ENCODE results near the gene IQGAP2.

Gene IQGAP2

GRCh38 chr5:76616206-76616605, 213.1 kb downstream of the IQGAP2 start:
- Mint-ChIP-seq H3K27me3 (ENCODE audit: low read depth) (no peaks in the 10 kb centered on the region), H3K4me3 (no peak overlapping the region), H3K9me3 (no peaks in the 10 kb centered on the region), H3K27ac (no peak overlapping the region), H3K4me1 (ENCODE audit: low read depth) (peaks cover 4% of the 10 kb centered on the region), H3K36me3 (ENCODE audit: low read depth) (peaks cover 39% of the 10 kb centered on the region)

GRCh38 chr5:76617229-76617628, 214.1 kb downstream of the IQGAP2 start:
- H3K4me3 Mint-ChIP-seq = no peak overlapping the region
- peaks cover 4% of the 10 kb centered on the region for H3K4me1 Mint-ChIP-seq (ENCODE audit: low read depth)
- H3K27ac Mint-ChIP-seq = no peak overlapping the region
- no peaks in the 10 kb centered on the region for H3K9me3 Mint-ChIP-seq
- peaks cover 31% of the 10 kb centered on the region for H3K36me3 Mint-ChIP-seq (ENCODE audit: low read depth)
- H3K27me3 Mint-ChIP-seq (ENCODE audit: low read depth) = no peaks in the 10 kb centered on the region

GRCh38 chr5:76617675-76618074, 214.6 kb downstream of the IQGAP2 start:
- Mint-ChIP-seq H3K27ac (no peak overlapping the region), H3K27me3 (ENCODE audit: low read depth) (no peaks in the 10 kb centered on the region), H3K4me3 (no peak overlapping the region), H3K9me3 (no peaks in the 10 kb centered on the region), H3K4me1 (ENCODE audit: low read depth) (peaks cover 4% of the 10 kb centered on the region), H3K36me3 (ENCODE audit: low read depth) (peaks cover 29% of the 10 kb centered on the region)

- Mint-ChIP-seq H3K4me3 (no peak overlapping the region), H3K4me1 (ENCODE audit: low read depth) (peaks cover 6% of the 10 kb centered on the region), H3K27ac (no peak overlapping the region), H3K9me3 (no peaks in the 10 kb centered on the region), H3K36me3 (ENCODE audit: low read depth) (peaks cover 27% of the 10 kb centered on the region), H3K27me3 (ENCODE audit: low read depth) (no peaks in the 10 kb centered on the region)
Observed at GRCh38 chr5:76620166-76620565, 217.1 kb downstream of the IQGAP2 start.

DNA sequence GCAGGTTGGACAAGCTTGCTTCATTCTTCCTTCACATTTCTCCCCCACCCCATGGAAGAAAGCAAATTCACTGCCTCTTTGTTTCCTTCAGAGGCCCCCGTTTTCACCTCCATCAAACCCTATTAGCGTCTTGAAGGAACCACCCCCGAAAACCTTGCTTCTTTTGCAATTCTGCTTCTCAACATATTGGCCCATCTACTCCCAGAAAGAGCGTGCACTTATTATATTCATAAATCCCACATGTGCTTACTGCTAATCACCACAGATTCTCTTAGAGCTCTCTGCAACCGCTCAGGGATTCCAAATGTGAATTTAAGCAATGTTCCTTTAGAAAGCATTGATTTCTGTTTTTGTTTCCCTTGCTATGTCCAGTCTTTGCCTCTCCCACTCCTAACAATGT, 219.0 kb downstream of the IQGAP2 start:
- no peaks in the 10 kb centered on the region for H3K9me3 Mint-ChIP-seq
- peaks cover 31% of the 10 kb centered on the region for H3K36me3 Mint-ChIP-seq (ENCODE audit: low read depth)
- no peaks in the 10 kb centered on the region for H3K27me3 Mint-ChIP-seq (ENCODE audit: low read depth)
- H3K4me3 Mint-ChIP-seq = no peak overlapping the region
- no peak overlapping the region for H3K27ac Mint-ChIP-seq
- H3K4me1 Mint-ChIP-seq (ENCODE audit: low read depth) = peaks cover 18% of the 10 kb centered on the region

GRCh38 chr5:76622973-76623596, 220.0 kb downstream of the IQGAP2 start, which contains the start of gene F2RL2:
F2RL2 (minus strand) TSS chr5:76623403; CDS start chr5:76623230, 173 bp downstream.
- H3K27me3 Mint-ChIP-seq (ENCODE audit: low read depth) = no peaks in the 10 kb centered on the region
- H3K36me3 Mint-ChIP-seq (ENCODE audit: low read depth) = peaks cover 30% of the 10 kb centered on the region
- no peaks in the 10 kb centered on the region for H3K9me3 Mint-ChIP-seq
- peaks cover 18% of the 10 kb centered on the region for H3K4me1 Mint-ChIP-seq (ENCODE audit: low read depth)
- H3K27ac Mint-ChIP-seq = no peak within 1 kb of the TSS
- no peak within 1 kb of the TSS for H3K4me3 Mint-ChIP-seq

DNA sequence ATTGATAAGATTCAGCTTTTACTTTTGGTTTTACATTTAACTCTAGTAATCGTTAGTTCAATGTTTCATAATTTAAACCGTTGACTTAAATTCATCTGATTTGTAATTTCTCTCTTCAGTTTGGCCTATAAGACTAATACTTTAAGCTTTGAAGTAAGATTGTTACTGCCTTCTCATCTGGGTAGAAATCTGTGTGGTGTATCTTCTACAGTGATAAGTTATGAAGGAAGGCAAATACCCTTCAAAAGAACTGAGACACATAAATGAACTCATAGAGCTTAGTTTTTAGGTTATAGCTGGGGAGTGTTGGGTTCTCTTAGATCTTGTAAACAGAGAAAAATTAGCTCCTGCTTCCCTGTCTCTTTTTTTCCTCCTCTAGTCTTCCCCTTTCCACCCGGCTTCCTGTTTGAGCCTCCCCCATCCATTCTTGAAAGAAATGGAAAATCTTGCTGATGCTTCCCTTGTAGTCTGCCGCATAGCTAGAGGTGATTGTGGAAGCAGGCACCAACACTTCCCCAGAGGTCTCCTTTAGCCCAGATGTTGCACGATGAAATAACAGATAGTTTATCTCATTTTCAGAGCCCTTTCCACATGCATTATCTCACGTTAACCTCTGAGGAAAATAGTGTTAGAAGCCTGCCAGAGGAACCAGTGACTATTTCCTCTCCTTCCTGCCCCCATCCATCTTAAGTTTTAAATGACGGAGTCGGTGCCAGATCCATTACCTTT, 222.2 kb downstream of the IQGAP2 start:
- no peak overlapping the region for H3K27ac Mint-ChIP-seq
- H3K4me3 Mint-ChIP-seq = no peak overlapping the region
- peaks cover 30% of the 10 kb centered on the region for H3K36me3 Mint-ChIP-seq (ENCODE audit: low read depth)
- no peaks in the 10 kb centered on the region for H3K27me3 Mint-ChIP-seq (ENCODE audit: low read depth)
- H3K4me1 Mint-ChIP-seq (ENCODE audit: low read depth) = peaks cover 18% of the 10 kb centered on the region
- H3K9me3 Mint-ChIP-seq = no peaks in the 10 kb centered on the region

- no peaks in the 10 kb centered on the region for H3K27me3 Mint-ChIP-seq (ENCODE audit: low read depth)
- H3K27ac Mint-ChIP-seq = peak overlapping the region; percentile 6
- H3K36me3 Mint-ChIP-seq (ENCODE audit: low read depth) = peaks cover 36% of the 10 kb centered on the region
- peaks cover 15% of the 10 kb centered on the region for H3K4me1 Mint-ChIP-seq (ENCODE audit: low read depth)
- no peak overlapping the region for H3K4me3 Mint-ChIP-seq
- H3K9me3 Mint-ChIP-seq = no peaks in the 10 kb centered on the region
Observed at GRCh38 chr5:76626738-76627137, 223.7 kb downstream of the IQGAP2 start.

DNA sequence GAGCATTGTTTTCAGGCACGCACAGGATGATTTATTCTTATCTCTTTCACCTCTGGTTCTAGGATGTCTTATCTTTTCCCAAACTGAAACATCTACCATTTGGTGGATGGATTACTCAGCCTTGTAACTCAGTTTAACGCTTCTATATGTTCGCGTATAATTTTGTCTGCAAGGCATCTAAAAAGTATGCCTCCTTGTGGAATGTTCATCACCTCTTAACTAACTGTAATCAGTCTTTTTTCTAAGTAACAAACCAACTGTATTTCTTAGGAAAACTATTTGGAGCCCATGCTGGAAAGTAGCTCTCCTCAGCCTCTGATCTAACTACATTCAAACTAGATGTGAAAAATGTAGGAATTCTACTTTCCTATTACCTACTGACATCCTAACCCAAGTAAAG, 231.6 kb downstream of the IQGAP2 start:
- H3K4me3 Mint-ChIP-seq = no peak overlapping the region
- peaks cover 17% of the 10 kb centered on the region for H3K4me1 Mint-ChIP-seq (ENCODE audit: low read depth)
- H3K27me3 Mint-ChIP-seq (ENCODE audit: low read depth) = no peaks in the 10 kb centered on the region
- no peaks in the 10 kb centered on the region for H3K9me3 Mint-ChIP-seq
- H3K36me3 Mint-ChIP-seq (ENCODE audit: low read depth) = peaks cover 43% of the 10 kb centered on the region
- H3K27ac Mint-ChIP-seq = no peak overlapping the region

DNA sequence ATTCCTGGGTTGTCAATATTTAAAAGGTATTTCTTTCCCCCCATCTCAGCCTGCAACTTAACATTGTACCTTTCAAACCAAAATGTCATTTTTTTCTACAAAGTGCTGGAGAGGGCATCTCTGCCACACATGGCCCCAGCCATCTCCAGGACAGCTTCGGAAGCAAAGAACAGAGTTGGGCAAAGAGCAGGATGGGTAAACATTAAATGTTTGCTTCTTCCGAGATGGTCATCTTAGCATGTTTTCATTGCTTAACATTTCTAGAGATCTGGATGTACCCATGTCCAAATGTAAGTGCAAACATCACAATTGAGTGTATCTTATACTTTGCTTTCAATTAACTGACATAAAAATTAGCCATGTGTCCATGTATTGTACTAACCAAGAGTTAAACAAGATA, 234.4 kb downstream of the IQGAP2 start:
- Mint-ChIP-seq H3K4me3 (no peak overlapping the region), H3K9me3 (no peaks in the 10 kb centered on the region), H3K27ac (no peak overlapping the region), H3K27me3 (ENCODE audit: low read depth) (no peaks in the 10 kb centered on the region), H3K4me1 (ENCODE audit: low read depth) (peaks cover 17% of the 10 kb centered on the region), H3K36me3 (ENCODE audit: low read depth) (peaks cover 43% of the 10 kb centered on the region)

- Mint-ChIP-seq H3K27ac (peak overlapping the region; percentile 45), H3K36me3 (ENCODE audit: low read depth) (peaks cover 45% of the 10 kb centered on the region), H3K4me3 (no peak overlapping the region), H3K4me1 (ENCODE audit: low read depth) (peaks cover 17% of the 10 kb centered on the region), H3K27me3 (ENCODE audit: low read depth) (no peaks in the 10 kb centered on the region), H3K9me3 (no peaks in the 10 kb centered on the region)
Observed at GRCh38 chr5:76638479-76638878, 235.4 kb downstream of the IQGAP2 start.

DNA sequence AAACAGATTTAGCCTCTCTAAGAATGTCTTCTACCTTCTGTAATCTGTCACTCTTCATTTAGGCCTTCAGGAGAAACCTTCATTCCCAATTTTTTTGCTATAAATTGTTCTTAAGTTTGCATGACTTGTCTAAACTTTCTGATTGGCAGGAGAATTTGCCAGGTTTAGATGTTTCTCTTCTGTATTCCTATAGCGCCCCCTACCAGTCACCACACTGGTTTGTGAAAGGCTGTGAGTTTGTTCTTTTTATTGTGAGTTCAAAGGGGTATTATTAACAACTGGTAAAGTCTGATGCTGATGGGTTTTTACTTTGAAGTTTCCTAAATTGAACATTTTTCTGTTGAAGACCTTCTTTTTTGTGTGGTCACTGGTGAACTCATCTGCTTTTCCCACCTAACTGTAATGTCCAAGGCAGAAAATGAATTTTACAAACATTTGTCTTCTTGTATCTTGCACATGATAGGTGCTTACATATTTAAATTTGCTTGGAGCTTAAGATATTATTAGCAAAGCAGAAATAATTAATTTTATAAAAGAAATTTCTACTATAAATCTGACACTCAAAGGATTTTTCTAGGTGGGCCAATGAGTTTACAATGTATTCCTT, 238.5 kb downstream of the IQGAP2 start:
- peaks cover 43% of the 10 kb centered on the region for H3K36me3 Mint-ChIP-seq (ENCODE audit: low read depth)
- no peak overlapping the region for H3K4me3 Mint-ChIP-seq
- no peak overlapping the region for H3K27ac Mint-ChIP-seq
- H3K9me3 Mint-ChIP-seq = no peaks in the 10 kb centered on the region
- no peaks in the 10 kb centered on the region for H3K27me3 Mint-ChIP-seq (ENCODE audit: low read depth)
- H3K4me1 Mint-ChIP-seq (ENCODE audit: low read depth) = peaks cover 12% of the 10 kb centered on the region

- Mint-ChIP-seq H3K36me3 (ENCODE audit: low read depth) (peaks cover 44% of the 10 kb centered on the region), H3K4me1 (ENCODE audit: low read depth) (peaks cover 9% of the 10 kb centered on the region), H3K9me3 (peaks cover 4% of the 10 kb centered on the region), H3K27me3 (ENCODE audit: low read depth) (no peaks in the 10 kb centered on the region), H3K27ac (no peak overlapping the region), H3K4me3 (no peak overlapping the region)
Observed at GRCh38 chr5:76642390-76643040, 239.4 kb downstream of the IQGAP2 start.

DNA sequence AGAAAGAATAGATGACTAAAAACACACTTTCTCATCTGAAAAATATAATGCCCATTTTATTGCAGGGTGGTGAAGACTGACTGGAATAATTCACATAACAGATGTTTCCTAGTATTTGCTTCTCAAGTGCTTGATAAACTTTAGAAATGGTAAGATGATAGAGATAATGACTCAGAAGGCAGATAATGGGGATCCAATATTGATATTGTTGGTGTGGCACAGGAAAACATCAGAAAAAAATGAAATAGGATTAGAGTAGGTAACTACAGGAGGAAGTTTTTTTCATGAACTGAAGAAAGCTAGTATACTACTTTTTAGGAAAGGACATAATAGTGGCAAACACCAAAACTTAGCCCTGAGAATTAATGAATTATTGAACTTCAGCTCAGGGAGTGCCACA, 240.3 kb downstream of the IQGAP2 start:
- Mint-ChIP-seq H3K36me3 (ENCODE audit: low read depth) (peaks cover 50% of the 10 kb centered on the region), H3K9me3 (peaks cover 13% of the 10 kb centered on the region), H3K27ac (no peak overlapping the region), H3K4me1 (ENCODE audit: low read depth) (peaks cover 6% of the 10 kb centered on the region), H3K4me3 (no peak overlapping the region), H3K27me3 (ENCODE audit: low read depth) (no peaks in the 10 kb centered on the region)
